Progenitor cell of endocrine pancreas (in vitro differentiated cells): ENCODE data around the gene TMEM240. TPM values are rescaled to one million over a fixed set of nuclear protein-coding genes. Genes with fewer than 3 reads are reported as not detected.
A peak's percentile ranks its signal among the peaks of the same experiment; 100 is the strongest.

Source experiments
- DNase-seq: peaks from one replicate; pipeline ENCODE4 v3.0.0; 2021; ENCODE audit warnings: low spot score; ENCODE audit not compliant: unreplicated experiment
- H3K27ac Mint-ChIP-seq: 2 replicates; pipeline ENCODE4 v1.8.0; 2021; ENCODE audit warnings: mild to moderate bottlenecking, moderate library complexity, mixed read lengths
- H3K27me3 Mint-ChIP-seq: 2 replicates; pipeline ENCODE4 v1.8.0; 2021; ENCODE audit warnings: mixed read lengths
- H3K36me3 Mint-ChIP-seq: 2 replicates; pipeline ENCODE4 v1.8.0; 2022; ENCODE audit warnings: mixed read lengths; ENCODE audit not compliant: insufficient read depth
- H3K4me1 Mint-ChIP-seq: 2 replicates; pipeline ENCODE4 v1.8.0; 2021; ENCODE audit warnings: low read depth, mixed read lengths
- H3K4me3 Mint-ChIP-seq: 2 replicates; pipeline ENCODE4 v1.8.0; 2021; ENCODE audit warnings: low read depth, mild to moderate bottlenecking, moderate library complexity, mixed read lengths
- H3K9me3 Mint-ChIP-seq: 2 replicates; pipeline ENCODE4 v1.8.0; 2021; ENCODE audit warnings: low read depth, mixed read lengths
- total RNA-seq: library from RNA; stranded (reverse); gene quantifications from 2 replicates; pipeline ENCODE4 v1.2.1, GENCODE V29; 2021
- TF ChIP-seq, protein P1 (sequence below): fragments of 200-600 bp; sonication (generic); IDR thresholded peaks from one replicate; pipeline ENCODE4 v1.5.0; 2021; ENCODE audit warnings: antibody characterized with exemption, mild to moderate bottlenecking; ENCODE audit not compliant: unreplicated experiment

TMEM240 gene
- total RNA-seq, 1 donor from 2014 or later, result 6.6 TPM

GRCh38 chr1:1551524-1552262 is 11.3 kb upstream of the TMEM240 start:
- no peak overlapping the region for H3K4me3 Mint-ChIP-seq
- TF ChIP-seq, protein P1, sequence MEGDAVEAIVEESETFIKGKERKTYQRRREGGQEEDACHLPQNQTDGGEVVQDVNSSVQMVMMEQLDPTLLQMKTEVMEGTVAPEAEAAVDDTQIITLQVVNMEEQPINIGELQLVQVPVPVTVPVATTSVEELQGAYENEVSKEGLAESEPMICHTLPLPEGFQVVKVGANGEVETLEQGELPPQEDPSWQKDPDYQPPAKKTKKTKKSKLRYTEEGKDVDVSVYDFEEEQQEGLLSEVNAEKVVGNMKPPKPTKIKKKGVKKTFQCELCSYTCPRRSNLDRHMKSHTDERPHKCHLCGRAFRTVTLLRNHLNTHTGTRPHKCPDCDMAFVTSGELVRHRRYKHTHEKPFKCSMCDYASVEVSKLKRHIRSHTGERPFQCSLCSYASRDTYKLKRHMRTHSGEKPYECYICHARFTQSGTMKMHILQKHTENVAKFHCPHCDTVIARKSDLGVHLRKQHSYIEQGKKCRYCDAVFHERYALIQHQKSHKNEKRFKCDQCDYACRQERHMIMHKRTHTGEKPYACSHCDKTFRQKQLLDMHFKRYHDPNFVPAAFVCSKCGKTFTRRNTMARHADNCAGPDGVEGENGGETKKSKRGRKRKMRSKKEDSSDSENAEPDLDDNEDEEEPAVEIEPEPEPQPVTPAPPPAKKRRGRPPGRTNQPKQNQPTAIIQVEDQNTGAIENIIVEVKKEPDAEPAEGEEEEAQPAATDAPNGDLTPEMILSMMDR, result no peak
- no peaks in the 10 kb centered on the region for H3K36me3 Mint-ChIP-seq
- no peaks in the 10 kb centered on the region for H3K27me3 Mint-ChIP-seq
- no peak for DNase-seq
- no peaks in the 10 kb centered on the region for H3K9me3 Mint-ChIP-seq
- H3K27ac Mint-ChIP-seq, result peak overlapping the region; percentile 27
- no peaks in the 10 kb centered on the region for H3K4me1 Mint-ChIP-seq

DNA sequence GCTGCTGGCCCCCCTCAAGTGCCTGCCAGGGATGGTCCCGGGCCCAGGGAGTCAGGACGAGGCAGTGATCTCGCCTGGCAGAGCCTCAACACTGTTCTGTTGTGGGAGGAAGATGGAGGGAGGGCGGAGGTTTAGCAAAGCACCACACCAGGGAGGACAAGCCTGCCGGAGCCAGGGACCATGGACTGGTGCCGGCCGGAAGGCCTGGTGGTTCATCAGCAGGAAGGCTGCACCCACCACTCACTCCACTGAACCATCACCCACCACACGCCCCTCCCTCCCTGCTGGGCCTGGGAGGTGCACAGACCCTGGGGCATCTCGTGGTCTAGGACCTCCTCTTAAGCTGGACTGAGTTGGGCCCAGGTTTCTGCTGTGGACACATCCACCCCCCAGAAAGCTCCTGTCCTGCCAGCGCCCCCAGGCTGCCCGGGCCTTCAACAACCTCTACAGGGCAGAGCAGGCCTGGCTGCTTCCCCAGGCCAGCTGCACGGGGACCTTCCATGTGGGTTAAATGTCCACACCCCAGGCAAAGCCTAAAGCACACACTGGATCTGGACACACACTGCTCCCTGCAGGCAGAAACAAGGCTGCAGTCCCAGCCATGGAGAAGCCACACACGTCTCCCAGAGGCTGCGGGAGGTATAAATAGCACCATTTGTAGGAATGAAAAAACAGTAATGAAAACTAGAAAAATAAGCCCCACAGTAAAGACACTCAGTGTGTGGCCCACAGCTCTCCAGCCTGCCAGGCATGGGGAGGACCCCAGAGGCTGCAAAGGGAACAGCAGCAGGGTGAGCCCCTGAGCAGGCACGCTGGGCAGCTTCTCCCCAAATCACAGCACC is 10.4 kb upstream of the TMEM240 start:
- H3K9me3 Mint-ChIP-seq, result no peaks in the 10 kb centered on the region
- H3K27me3 Mint-ChIP-seq, result no peaks in the 10 kb centered on the region
- no peak overlapping the region for H3K4me3 Mint-ChIP-seq
- H3K4me1 Mint-ChIP-seq, result no peaks in the 10 kb centered on the region
- DNase-seq, result no peak
- no peaks in the 10 kb centered on the region for H3K36me3 Mint-ChIP-seq
- H3K27ac Mint-ChIP-seq, result no peak overlapping the region
- TF ChIP-seq, protein P1, result peak; percentile 46

GRCh38 chr1:1550087-1550486 is 9.7 kb upstream of the TMEM240 start:
- Mint-ChIP-seq H3K27me3 (no peaks in the 10 kb centered on the region), H3K4me3 (no peak overlapping the region), H3K27ac (no peak overlapping the region), H3K36me3 (peaks cover 1% of the 10 kb centered on the region), H3K4me1 (no peaks in the 10 kb centered on the region), H3K9me3 (no peaks in the 10 kb centered on the region)
- TF ChIP-seq, protein P1, result no peak
- no peak for DNase-seq

DNA sequence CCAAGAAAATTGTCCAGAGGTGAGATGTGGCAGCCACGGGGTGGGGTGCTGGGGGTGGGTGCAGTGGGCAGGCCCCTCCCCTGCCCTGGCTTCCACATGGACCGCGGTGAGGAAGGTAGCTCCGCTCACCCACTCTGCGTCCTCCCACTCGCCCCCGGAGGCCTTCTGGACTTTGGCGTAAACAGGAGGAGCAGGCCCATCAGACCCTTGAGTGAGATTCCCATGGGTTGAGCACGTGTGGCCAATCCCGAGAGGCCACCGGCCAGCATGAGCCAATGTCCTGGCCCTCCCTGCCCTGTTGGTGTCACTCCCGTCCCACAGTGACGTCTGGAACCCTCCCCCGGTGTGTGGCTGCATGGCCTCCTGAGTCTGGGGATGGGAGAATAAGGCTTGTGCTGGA is 8.2 kb upstream of the TMEM240 start:
- no peak overlapping the region for H3K27ac Mint-ChIP-seq
- peaks cover 1% of the 10 kb centered on the region for H3K36me3 Mint-ChIP-seq
- H3K27me3 Mint-ChIP-seq, result no peaks in the 10 kb centered on the region
- H3K4me1 Mint-ChIP-seq, result no peaks in the 10 kb centered on the region
- no peak overlapping the region for H3K4me3 Mint-ChIP-seq
- TF ChIP-seq, protein P1, result no peak
- no peak for DNase-seq
- H3K9me3 Mint-ChIP-seq, result no peaks in the 10 kb centered on the region

GRCh38 chr1:1547476-1547875 is 7.1 kb upstream of the TMEM240 start:
- Mint-ChIP-seq H3K4me1 (no peaks in the 10 kb centered on the region), H3K27ac (no peak overlapping the region), H3K27me3 (no peaks in the 10 kb centered on the region), H3K4me3 (no peak overlapping the region), H3K9me3 (no peaks in the 10 kb centered on the region), H3K36me3 (peaks cover 1% of the 10 kb centered on the region)
- no peak for DNase-seq
- TF ChIP-seq, protein P1, result no peak
